ENCODE results near the gene ATG16L1. TPM values are rescaled to one million over a fixed set of nuclear protein-coding genes. Genes with fewer than 3 reads are reported as not detected.

Gene ATG16L1
- total RNA-seq, 1 experiment from 2014 or later: 52.3 TPM

Other genes with a start within 250 kb of the ATG16L1 start
- 17.8 TPM for gene NGEF, start 238.4 kb upstream of the ATG16L1 start, total RNA-seq (2021; ENCODE audit: unreplicated experiment)
- not detected for gene NEU2, start 219.0 kb upstream of the ATG16L1 start, total RNA-seq (2021; ENCODE audit: unreplicated experiment)
- gene INPP5D, start 191.3 kb upstream of the ATG16L1 start, total RNA-seq (2021; ENCODE audit: unreplicated experiment): 0.39 TPM
- not detected for gene SAG, start 56.1 kb downstream of the ATG16L1 start, total RNA-seq (2021; ENCODE audit: unreplicated experiment)
- gene DGKD, start 102.8 kb downstream of the ATG16L1 start, total RNA-seq (2021; ENCODE audit: unreplicated experiment): 89.0 TPM